Spleen (tissue), 11 donors: ENCODE measurements around the gene PDE8A. TPM values are rescaled to one million over a fixed set of nuclear protein-coding genes. Genes with fewer than 3 reads are reported as not detected.
A peak's percentile ranks its signal among the peaks of the same experiment; 100 is the strongest.
"Not testable (repeated sequence)": the region's sequence is repeated elsewhere in the genome, so short reads cannot be mapped to it uniquely, and the experiment has no call there.

ENCODE experiments used
- DNase-seq: peaks from one replicate; pipeline ENCODE4 v3.0.0-alpha.2; 2020
- H3K27ac ChIP-seq, 8 donors: fragments of 200-600 bp; sonication (generic) in 7 of 8; 1 replicate in 4 of 8; 2 replicates in 4 of 8; pipeline versions ENCODE4 v1.5.0 to v1.8.0; 2016 to 2021; ENCODE audit warnings: inconsistent platforms in 4 of 8, mild to moderate bottlenecking in 4 of 8, moderate library complexity in 1 of 8
- H3K27me3 ChIP-seq, 7 donors: fragments of 200-600 bp; sonication (generic) in 6 of 7; replicated peaks in 1 of 7; 1 replicate in 4 of 7; 2 replicates in 3 of 7; pipeline versions ENCODE4 v1.5.0 to v1.8.0; 2016 to 2021; ENCODE audit warnings: inconsistent platforms in 3 of 7, mild to moderate bottlenecking in 1 of 7
- H3K36me3 ChIP-seq, 6 donors: fragments of 200-600 bp; sonication (generic) in 5 of 6; 1 replicate in 4 of 6; 2 replicates in 2 of 6; pipeline versions ENCODE4 v1.5.0 to v1.8.0; 2016 to 2021; ENCODE audit warnings: inconsistent platforms in 2 of 6
- H3K4me1 ChIP-seq, 6 donors: fragments of 200-600 bp; sonication (generic) in 5 of 6; 1 replicate in 3 of 6; 2 replicates in 3 of 6; pipeline versions ENCODE4 v1.5.0 to v1.8.0; 2016 to 2021; ENCODE audit warnings: inconsistent platforms in 3 of 6
- H3K4me3 ChIP-seq, 8 donors: fragments of 200-600 bp; sonication (generic) in 7 of 8; 1 replicate in 4 of 8; 2 replicates in 4 of 8; pipeline versions ENCODE4 v1.5.0 to v1.8.0; 2016 to 2021; ENCODE audit warnings: inconsistent platforms in 4 of 8, mild to moderate bottlenecking in 4 of 8, moderate library complexity in 2 of 8
- H3K9me3 ChIP-seq, 8 donors: fragments of 200-600 bp; sonication (generic) in 7 of 8; 1 replicate in 4 of 8; 2 replicates in 4 of 8; pipeline versions ENCODE4 v1.5.0 to v1.8.0; 2016 to 2021; ENCODE audit warnings: inconsistent platforms in 4 of 8
- POLR2A ChIP-seq, 3 donors: fragments of 450-650 bp; IDR thresholded peaks; one replicate each; pipeline ENCODE4 v1.5.1; 2017; ENCODE audit warnings: antibody characterized with exemption in 3 of 3, mild to moderate bottlenecking in 1 of 3
- POLR2AphosphoS5 ChIP-seq, 3 donors: sonication (generic); formaldehyde crosslinking; IDR thresholded peaks; one replicate each; pipeline ENCODE4 v1.5.1; 2017; ENCODE audit warnings: antibody characterized with exemption in 3 of 3
- WGBS, 5 donors: extraction: QIAGEN DNeasy Blood & Tissue Kit in 3 of 5; methylation state at CpG; one replicate each; pipeline versions ENCODE4 v1.1.5 to v1.1.7; 2013 to 2018; 5-methylcytosine and 5-hydroxymethylcytosine counted together
- intact Hi-C: fragments of 100-400 bp; cut with DNase I; formaldehyde crosslinking; loops from one replicate; pipeline ENCODE4 v1.15.0; 2023; ENCODE audit warnings: low total_unique reads
- polyA plus RNA-seq, 3 donors: library from polyadenylated mRNA; stranded (reverse); fragments of 200-250 nt; gene quantifications; one replicate each; pipeline ENCODE4 v1.2.1, GENCODE V29; 2013
- total RNA-seq, 7 donors: library from RNA; depleted of rRNA in 3 of 7; stranded (reverse); fragments of >200 nt in 3 of 7; fragmentation: NEBNext Ultra II Directional in 4 of 7; extraction: Animal tissue kit (Norgen Biotek cat#: 25700) in 4 of 7; gene quantifications; one replicate each; pipeline versions ENCODE4 v1.1.0 to v1.2.1, GENCODE V29; 2016 to 2021
- TF ChIP-seq, protein P1 (sequence below), 11 experiments: fragments of 200-600 bp in 7 of 11; fragments of 450-650 bp in 4 of 11; sonication (generic) in 4 of 11; IDR thresholded peaks in 8 of 11; conservative IDR thresholded peaks in 3 of 11; 1 replicate in 7 of 11; 2 replicates in 4 of 11; pipeline versions ENCODE4 v1.4.0 to v1.8.0; 2016 to 2021; ENCODE audit warnings: antibody characterized with exemption in 11 of 11, inconsistent platforms in 4 of 11, mild to moderate bottlenecking in 1 of 11
- donor health status: healthy with polysubstance abuse.
- donor health status: DM: no; HTN: no; CAD: no; lungs with moderate emphysema.
- donor health status: DM: no; HTN: no; CAD: no.
- donor health status: Bipolar disorder and iron deficiency.
- donor health status: healthy.
- donor health status: DM: no; HTN: no; CAD: no.
- donor health status: DM: yes; HTN: yes; CAD: no.

The PDE8A gene
- total and polyA plus RNA-seq, 10 donors = 13.2 to 52.2 (median 30.6) TPM

DNA sequence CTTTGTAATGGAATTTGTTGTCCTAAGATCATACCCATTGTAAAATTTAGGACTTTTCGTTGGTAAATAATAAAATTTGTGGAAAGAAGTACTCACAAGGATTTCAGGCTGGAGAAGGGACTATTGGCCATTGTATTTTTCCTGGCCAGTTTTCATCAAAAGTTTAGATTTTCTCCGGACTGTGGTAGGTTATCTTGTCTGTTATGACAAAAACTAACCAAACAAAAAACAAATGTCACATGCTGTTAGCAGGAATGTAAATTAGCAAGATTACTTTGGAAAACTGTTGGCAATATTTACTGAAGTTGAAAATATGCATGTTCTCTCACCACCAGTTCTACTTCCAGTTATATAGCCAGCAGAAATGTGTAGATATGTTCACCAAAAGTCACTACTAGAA is 27.8 kb downstream of the PDE8A start:
- no peak overlapping the region for H3K4me3 ChIP-seq
- TF ChIP-seq POLR2A (IDR thresholded peaks at IDR 0.05) = no peak
- TF ChIP-seq, protein P1, sequence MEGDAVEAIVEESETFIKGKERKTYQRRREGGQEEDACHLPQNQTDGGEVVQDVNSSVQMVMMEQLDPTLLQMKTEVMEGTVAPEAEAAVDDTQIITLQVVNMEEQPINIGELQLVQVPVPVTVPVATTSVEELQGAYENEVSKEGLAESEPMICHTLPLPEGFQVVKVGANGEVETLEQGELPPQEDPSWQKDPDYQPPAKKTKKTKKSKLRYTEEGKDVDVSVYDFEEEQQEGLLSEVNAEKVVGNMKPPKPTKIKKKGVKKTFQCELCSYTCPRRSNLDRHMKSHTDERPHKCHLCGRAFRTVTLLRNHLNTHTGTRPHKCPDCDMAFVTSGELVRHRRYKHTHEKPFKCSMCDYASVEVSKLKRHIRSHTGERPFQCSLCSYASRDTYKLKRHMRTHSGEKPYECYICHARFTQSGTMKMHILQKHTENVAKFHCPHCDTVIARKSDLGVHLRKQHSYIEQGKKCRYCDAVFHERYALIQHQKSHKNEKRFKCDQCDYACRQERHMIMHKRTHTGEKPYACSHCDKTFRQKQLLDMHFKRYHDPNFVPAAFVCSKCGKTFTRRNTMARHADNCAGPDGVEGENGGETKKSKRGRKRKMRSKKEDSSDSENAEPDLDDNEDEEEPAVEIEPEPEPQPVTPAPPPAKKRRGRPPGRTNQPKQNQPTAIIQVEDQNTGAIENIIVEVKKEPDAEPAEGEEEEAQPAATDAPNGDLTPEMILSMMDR (IDR thresholded peaks at IDR 0.05 in 8 of 11, conservative IDR thresholded peaks at IDR 0.05 in 3 of 11) = no peak
- TF ChIP-seq POLR2AphosphoS5 (IDR thresholded peaks at IDR 0.05) = no peak
- no peaks in the 10 kb centered on the region for H3K27me3 ChIP-seq
- no peaks in the 10 kb centered on the region for H3K9me3 ChIP-seq
- H3K4me1 ChIP-seq = peaks cover 32 to 76% (median 53%) of the 10 kb centered on the region in 6 donors
- H3K36me3 ChIP-seq = no peaks in the 10 kb centered on the region
- peak overlapping the region in 1 of 8 donors; percentile 81 for H3K27ac ChIP-seq
- intact Hi-C loops = no loop called here
- WGBS, 5 donors = 84 to 90% (median 86%) methylated on average over 2 of the region's 2 CpGs
- DNase-seq = no peak

DNA sequence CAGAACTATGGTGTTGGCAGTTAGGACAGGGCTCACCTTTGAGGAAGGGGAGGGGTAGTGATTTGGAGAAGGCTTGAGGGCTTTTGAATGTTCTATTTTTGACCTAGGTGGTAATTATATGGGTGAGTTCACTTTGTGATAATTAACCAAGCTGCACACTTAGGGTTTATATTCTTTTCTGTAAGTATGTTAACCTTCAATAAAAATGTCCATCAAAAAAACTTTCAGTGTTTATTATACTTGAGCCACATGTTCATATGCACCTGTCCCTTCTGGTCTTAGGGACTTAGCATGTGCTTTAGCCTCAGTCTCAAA is 28.4 kb downstream of the PDE8A start:
- DNase-seq = no peak
- H3K36me3 ChIP-seq = no peaks in the 10 kb centered on the region
- no peaks in the 10 kb centered on the region for H3K27me3 ChIP-seq
- H3K9me3 ChIP-seq = no peaks in the 10 kb centered on the region
- intact Hi-C loops = no loop called here
- H3K4me3 ChIP-seq = no peak overlapping the region
- peaks cover 34 to 76% (median 54%) of the 10 kb centered on the region in 6 donors for H3K4me1 ChIP-seq
- H3K27ac ChIP-seq = peak overlapping the region in 7 of 8 donors; percentile 1 to 81 (median 50)
- TF ChIP-seq POLR2A (IDR thresholded peaks at IDR 0.05) = no peak
- TF ChIP-seq POLR2AphosphoS5 (IDR thresholded peaks at IDR 0.05) = no peak
- TF ChIP-seq, protein P1 (IDR thresholded peaks at IDR 0.05 in 8 of 11, conservative IDR thresholded peaks at IDR 0.05 in 3 of 11) = no peak

DNA sequence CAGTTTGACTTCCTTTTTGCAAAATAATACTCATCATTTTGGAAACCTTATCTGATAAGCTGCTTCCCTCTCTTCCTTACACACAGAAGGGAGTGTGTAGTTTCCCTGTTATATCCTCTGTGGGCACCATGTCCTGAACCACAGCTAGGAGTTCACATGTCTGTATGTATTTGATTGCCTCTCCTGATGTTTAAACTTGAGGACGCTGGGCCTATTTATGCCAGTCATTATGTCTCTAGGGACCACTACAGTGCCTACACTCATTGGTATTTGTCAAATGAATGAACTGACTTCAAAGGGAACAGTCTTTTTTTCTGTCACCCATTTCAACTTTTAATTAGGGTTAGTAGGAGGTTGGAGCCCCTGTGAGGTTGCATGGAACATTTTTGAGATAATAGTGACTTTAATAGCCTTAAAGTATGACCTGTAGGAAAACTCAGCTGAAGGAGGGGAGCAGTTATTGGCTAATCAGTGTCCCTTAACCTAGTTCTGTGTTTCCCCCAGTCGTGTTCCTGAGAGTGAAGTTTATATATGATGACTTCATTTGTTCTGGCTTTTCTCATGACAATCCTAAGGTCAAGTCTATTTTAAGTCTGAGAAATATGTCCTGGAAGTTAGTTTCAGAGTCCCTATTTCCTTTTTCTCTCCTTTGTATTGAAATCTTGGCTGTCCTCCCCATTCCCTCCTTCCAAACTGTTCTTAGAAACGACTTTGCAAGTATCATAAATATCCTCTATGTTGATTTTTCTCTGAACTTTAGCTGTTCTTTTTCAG is 28.9 kb downstream of the PDE8A start:
- WGBS, 5 donors = 6 to 23% (median 17%) methylated on average over 3 of the region's 3 CpGs
- Histone ChIP-seq H3K27me3 (no peaks in the 10 kb centered on the region), H3K4me3 (no peak overlapping the region), H3K4me1 (peaks cover 33 to 76% (median 55%) of the 10 kb centered on the region in 6 donors), H3K9me3 (no peaks in the 10 kb centered on the region), H3K27ac (peak overlapping the region; percentile 1 to 81 (median 52)), H3K36me3 (no peaks in the 10 kb centered on the region)
- intact Hi-C loops = no loop called here
- DNase-seq = no peak
- no peak for TF ChIP-seq POLR2A (IDR thresholded peaks at IDR 0.05)
- TF ChIP-seq, protein P1 (IDR thresholded peaks at IDR 0.05 in 8 of 11, conservative IDR thresholded peaks at IDR 0.05 in 3 of 11) = peak in 3 of 11 experiments; percentile 30 to 46 (median 39)

DNA sequence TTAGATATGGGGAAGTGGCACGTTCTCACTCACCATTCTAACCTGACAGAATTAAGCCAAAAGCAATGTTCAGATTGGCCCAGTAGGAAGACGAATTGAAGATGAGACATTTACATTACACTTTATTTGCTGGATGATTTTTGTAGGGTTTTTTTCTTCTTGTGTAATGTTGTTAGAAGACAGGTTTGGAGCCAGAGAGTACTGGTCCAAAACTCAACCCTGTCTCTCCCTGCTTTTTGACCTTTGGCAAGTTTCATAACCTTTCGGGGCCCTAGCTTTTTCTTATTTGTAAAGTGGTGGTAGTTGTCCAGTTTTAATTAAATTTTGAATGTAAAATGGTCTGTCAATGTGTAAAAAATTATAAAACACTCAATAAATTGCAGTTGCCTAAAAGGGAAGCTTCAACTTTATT is 29.5 kb downstream of the PDE8A start:
- H3K36me3 ChIP-seq = no peaks in the 10 kb centered on the region
- TF ChIP-seq, protein P1 (IDR thresholded peaks at IDR 0.05 in 8 of 11, conservative IDR thresholded peaks at IDR 0.05 in 3 of 11) = no peak
- TF ChIP-seq POLR2AphosphoS5 (IDR thresholded peaks at IDR 0.05) (no peak), POLR2A (IDR thresholded peaks at IDR 0.05) (no peak)
- no peaks in the 10 kb centered on the region for H3K9me3 ChIP-seq
- no peaks in the 10 kb centered on the region for H3K27me3 ChIP-seq
- no peak for DNase-seq
- peak overlapping the region in 7 of 8 donors; percentile 1 to 81 (median 54) for H3K27ac ChIP-seq
- WGBS, 5 donors = 22 to 66% (median 35%) methylated on average over 3 of the region's 3 CpGs
- H3K4me1 ChIP-seq = peaks cover 31 to 73% (median 55%) of the 10 kb centered on the region in 6 donors
- intact Hi-C loops = no loop called here
- H3K4me3 ChIP-seq = no peak overlapping the region

DNA sequence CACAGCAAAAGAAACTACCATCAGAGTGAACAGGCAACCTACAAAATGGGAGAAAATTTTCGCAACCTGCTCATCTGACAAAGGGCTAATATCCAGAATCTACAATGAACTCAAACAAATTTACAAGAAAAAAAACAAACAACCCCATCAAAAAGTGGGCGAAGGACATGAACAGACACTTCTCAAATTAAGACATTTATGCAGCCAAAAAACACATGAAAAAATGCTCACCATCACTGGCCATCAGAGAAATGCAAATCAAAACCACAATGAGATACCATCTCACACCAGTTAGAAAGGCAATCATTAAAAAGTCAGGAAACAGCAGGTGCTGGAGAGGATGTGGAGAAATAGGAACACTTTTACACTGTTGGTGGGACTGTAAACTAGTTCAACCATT is 30.1 kb downstream of the PDE8A start:
- H3K36me3 ChIP-seq, DNase-seq, H3K4me3 ChIP-seq, H3K9me3 ChIP-seq, H3K27ac ChIP-seq, H3K27me3 ChIP-seq, intact Hi-C loops: not testable (repeated sequence)
- WGBS, 5 donors = 90 to 98% (median 95%) methylated on average over 1 to 2 of the region's 2 CpGs
- H3K4me1 ChIP-seq = peaks cover 31 to 71% (median 55%) of the 10 kb centered on the region in 6 donors
